Measurements from ENCODE around the gene C17orf75. TPM values are rescaled to one million over a fixed set of nuclear protein-coding genes. Genes with fewer than 3 reads are reported as not detected.

Gene C17orf75
- total and polyA plus RNA-seq, 2 of the 4 experiments (the other 2 are of a cell fraction) = 11.5 to 16.1 TPM

GRCh38 chr17:32331243-32332040, 10.5 kb downstream of the C17orf75 start:
- Histone ChIP-seq H3K79me1 (ENCODE audit: low read depth in 1 of 2, low read length in 2 of 2) (no peaks in the 10 kb centered on the region; a peak in 1 of 4 replicates), H3K14ac (replicated peaks; ENCODE audit: low read depth, low read length) (no peak overlapping the region), H3K4ac (ENCODE audit: low read depth, low read length) (no peak overlapping the region), H3K23ac (ENCODE audit: low read depth, low read length) (no peak overlapping the region), H2AFZ (replicated peaks; ENCODE audit: low read length, poor library complexity) (no peak overlapping the region), H3K9me3 (ENCODE audit: control insufficient read depth, insufficient read depth, low read length) (no peaks in the 10 kb centered on the region), H3K9ac (ENCODE audit: low read depth, low read length) (no peak overlapping the region), H3K56ac (ENCODE audit: extremely low read depth, insufficient read depth, low read length) (no peak overlapping the region), H3K27ac (ENCODE audit: insufficient read depth, low read length) (no peak overlapping the region), H4K5ac (ENCODE audit: low read depth, low read length) (no peak overlapping the region), H3K36me3 (ENCODE audit: control insufficient read depth, insufficient read depth, low read length) (peaks cover 6% of the 10 kb centered on the region), H4K20me1 (ENCODE audit: insufficient read depth, low read length) (no peaks in the 10 kb centered on the region), H2BK5ac (ENCODE audit: low read depth, low read length, poor library complexity, severe bottlenecking) (no peak overlapping the region), H2AK9ac (replicated peaks; ENCODE audit: low read depth, low read length, poor library complexity) (no peak overlapping the region), H2BK120ac (ENCODE audit: low read depth, low read length) (no peak overlapping the region), H3K4me1 (ENCODE audit: control insufficient read depth, insufficient read depth, low read length) (no peaks in the 10 kb centered on the region), H3K18ac (ENCODE audit: low read depth, low read length) (no peak overlapping the region), H3K4me3 (ENCODE audit: insufficient read depth, low read depth, low read length) (no peak overlapping the region), H4K8ac (ENCODE audit: low read depth in 2 of 2, low read length in 2 of 2) (no peak overlapping the region), H3K9me1 (ENCODE audit: insufficient read depth, low read length) (peaks cover 7% of the 10 kb centered on the region), H3K4me2 (ENCODE audit: low read depth, low read length) (no peak overlapping the region), H3K27me3 (ENCODE audit: control insufficient read depth, insufficient read depth, low read length) (no peaks in the 10 kb centered on the region), H2BK15ac (ENCODE audit: low read depth, low read length) (no peak overlapping the region), H4K91ac (ENCODE audit: insufficient read depth, low read depth, low read length) (no peak overlapping the region), H2AK5ac (ENCODE audit: low read depth, low read length) (no peak overlapping the region), H2BK20ac (ENCODE audit: low read depth, low read length) (no peak overlapping the region)
- no TSS peak for BruUV-seq (replicated peaks)
- DNase-seq = no peak
- dilution Hi-C loops (cut with HindIII; ENCODE audit: low sequenced_read_pairs, unreplicated experiment) (no loop called here), intact Hi-C loops (cut with micrococcal nuclease) (no loop called here), in situ Hi-C loops (cut with MboI; ENCODE audit: low sequenced_read_pairs) (no loop called here)
- ChIA-PET CTCF (interaction anchor here (1.0 to 1.1 kb wide), 3 partner anchors 9 to 190 kb away, joined by 3 read pairs; no protein-coding TSS in a partner anchor), POLR2A (ENCODE audit: unreplicated experiment) (no interaction called here)
- TF ChIP-seq BHLHE40 (IDR thresholded peaks at IDR 0.05; ENCODE audit: low read depth, low read length) (no peak), SMC3 (IDR thresholded peaks at IDR 0.05; ENCODE audit: low read depth, low read length) (no peak), MAFK (IDR thresholded peaks at IDR 0.05; ENCODE audit: low read depth, low read length) (no peak), CEBPB (IDR thresholded peaks at IDR 0.05; ENCODE audit: low read depth, low read length) (no peak), CTCF (conservative IDR thresholded peaks at IDR 0.05; ENCODE audit: low read depth, low read length) (no peak), RFX5 (IDR thresholded peaks at IDR 0.05; ENCODE audit: low read depth, low read length) (no peak), FOS (IDR thresholded peaks at IDR 0.05; ENCODE audit: low read depth, low read length) (no peak), CHD1 (IDR thresholded peaks at IDR 0.05; ENCODE audit: low read depth, low read length) (no peak), MAZ (IDR thresholded peaks at IDR 0.05; ENCODE audit: borderline replicate concordance, low read depth, low read length) (no peak), POLR2A (IDR thresholded peaks at IDR 0.05; ENCODE audit: low read depth, low read length) (no peak), MXI1 (IDR thresholded peaks at IDR 0.05; ENCODE audit: borderline replicate concordance, low read depth, low read length) (no peak), RCOR1 (IDR thresholded peaks at IDR 0.05; ENCODE audit: insufficient replicate concordance, low read length) (no peak)
- no peak for ATAC-seq (ENCODE audit: low read depth)
- no CpG with 5 or more reads among the region's 3 CpGs for WGBS, 2 experiments (ENCODE audit: extremely low coverage in 2 of 2, insufficient read length in 1 of 2)
